Panc1 (cell line): ENCODE results near the gene PRPH. TPM values are rescaled to one million over a fixed set of nuclear protein-coding genes. Genes with fewer than 3 reads are reported as not detected.

ENCODE experiments used
- ATAC-seq: fragments of 200-7000 bp; cut with Tn5 transposase; 2 replicates; pipeline ENCODE4 v1.9.1; 2020; ENCODE audit warnings: mild to moderate bottlenecking, moderate library complexity
- BruUV-seq: library from RNA; stranded (reverse); fragments of 400-500 nt; replicated peaks from 2 replicates; lab custom pipeline; 2021; lab: Mats Ljungman, UMichigan
- CTCF ChIA-PET: fragments of 300-600 bp; sonication (Branson Sonifier 250); formaldehyde crosslinking; loops from one replicate; lab custom pipeline; 2022; ENCODE audit warnings: antibody characterized with exemption; lab: Charles Lee
- POLR2A ChIA-PET: fragments of 300-600 bp; sonication (Branson Sonifier 250); formaldehyde crosslinking; loops from one replicate; lab custom pipeline; 2022; ENCODE audit warnings: antibody characterized with exemption; lab: Charles Lee
- DNase-seq: peaks from one replicate; pipeline ENCODE4 v3.0.0-alpha.2; 2010; ENCODE audit warnings: low read depth, low spot score
- H3K27ac ChIP-seq: 2 replicates; pipeline ENCODE4 v1.5.1; 2011; ENCODE audit warnings: mild to moderate bottlenecking, low read length, inconsistent platforms
- H3K27me3 ChIP-seq: fragments of 200-500 bp; sonication (Bioruptor generic); 2 replicates; pipeline ENCODE4 v1.6.0; 2014; ENCODE audit warnings: low read length, inconsistent platforms; ENCODE audit not compliant: control insufficient read depth, insufficient read depth
- H3K36me3 ChIP-seq: fragments of 200-500 bp; sonication (Bioruptor generic); 2 replicates; pipeline ENCODE4 v1.5.1; 2014; ENCODE audit warnings: inconsistent platforms, mild to moderate bottlenecking, low read length, moderate library complexity; ENCODE audit not compliant: control insufficient read depth, insufficient read depth
- H3K4me1 ChIP-seq: 2 replicates; pipeline ENCODE4 v1.5.1; 2011; ENCODE audit warnings: inconsistent platforms, mild to moderate bottlenecking, low read length, moderate library complexity; ENCODE audit not compliant: control insufficient read depth, insufficient read depth
- H3K4me3 ChIP-seq, 2 experiments: 2 replicates each; pipeline ENCODE4 v1.5.1; 2011 to 2012; ENCODE audit warnings: low read depth in 2 of 2, low read length in 2 of 2, mild to moderate bottlenecking in 2 of 2, inconsistent platforms in 1 of 2, moderate library complexity in 1 of 2
- H3K9me3 ChIP-seq: fragments of 200-500 bp; sonication (Bioruptor generic); 2 replicates; pipeline ENCODE4 v1.5.1; 2014; ENCODE audit warnings: low read depth, mild to moderate bottlenecking, inconsistent platforms, low read length, moderate library complexity; ENCODE audit not compliant: control insufficient read depth, insufficient read depth
- CTCF ChIP-seq: fragments of 450-650 bp; IDR thresholded peaks from 2 replicates; pipeline ENCODE4 v1.5.1; 2017; ENCODE audit warnings: mild to moderate bottlenecking
- REST ChIP-seq, 2 experiments: IDR thresholded peaks; 2 replicates each; pipeline ENCODE4 v1.6.1; 2011 to 2012; ENCODE audit warnings: low read depth in 2 of 2, control low read depth in 1 of 2, low read length in 1 of 2, mild to moderate bottlenecking in 1 of 2, moderate library complexity in 1 of 2; ENCODE audit not compliant: insufficient read depth in 1 of 2
- TCF7L2 ChIP-seq: IDR thresholded peaks from 2 replicates; pipeline ENCODE4 v1.6.1; 2011; ENCODE audit warnings: mild to moderate bottlenecking, low read depth, low read length, inconsistent platforms
- in situ Hi-C: cut with HindIII; loops from 2 replicates; pipeline ENCODE4 v1.10.0; 2016; ENCODE audit warnings: low sequenced_read_pairs, low pct_unique_long_range_greater_than_20kb
- intact Hi-C: fragments of 100-400 bp; cut with micrococcal nuclease; formaldehyde crosslinking; loops from one replicate; pipeline ENCODE4 v1.10.0; 2022; ENCODE audit not compliant: unreplicated experiment
- total RNA-seq: library from RNA; stranded (reverse); gene quantifications from one replicate; pipeline ENCODE4 v1.2.1, GENCODE V29; 2021; ENCODE audit not compliant: unreplicated experiment

The PRPH gene
- total RNA-seq, 1 experiment from 2014 or later: 0.39 TPM

GRCh38 chr12:49347311-49348193, 52.6 kb downstream of the PRPH start:
- peak; percentile 84 for ATAC-seq
- BruUV-seq: no TSS peak
- peak overlapping the region; percentile 31 to 63 for H3K4me3 ChIP-seq
- H3K4me1 ChIP-seq: peaks cover 20% of the 10 kb centered on the region
- no peaks in the 10 kb centered on the region for H3K36me3 ChIP-seq
- in situ Hi-C loops: no loop called here
- no peaks in the 10 kb centered on the region; the same call in 1 of the 2 replicates for H3K27me3 ChIP-seq
- intact Hi-C loops: no loop called here
- H3K9me3 ChIP-seq: no peaks in the 10 kb centered on the region
- no peak for DNase-seq
- POLR2A ChIA-PET: interaction anchor here (0.6 kb wide), 1 partner anchor 18 kb away, joined by 3 read pairs; no protein-coding TSS in a partner anchor
- no peak overlapping the region for H3K27ac ChIP-seq
- CTCF ChIA-PET: interaction anchor here (0.5 to 2.1 kb wide), 22 partner anchors 9 to 390 kb away, joined by 3 to 20 read pairs (median 4); partner anchors contain the start of genes C1QL4 and TROAP
- peak; percentile 98 for TF ChIP-seq CTCF
- TF ChIP-seq REST (IDR thresholded peaks at IDR 0.05; ENCODE audit: insufficient read depth in 1 of 2, low read depth in 2 of 2, low read length in 1 of 2): no peak
- TF ChIP-seq TCF7L2: no peak

Other genes with a start within 250 kb of the PRPH start
- gene KMT2D, start 234.4 kb upstream of the PRPH start, total RNA-seq: 64.7 TPM
- gene RHEBL1, start 225.2 kb upstream of the PRPH start, total RNA-seq: 4.7 TPM
- 1.9 TPM for gene DHH, start 200.3 kb upstream of the PRPH start, total RNA-seq
- 34.4 TPM for gene LMBR1L, start 184.3 kb upstream of the PRPH start, total RNA-seq
- 1,275 TPM for gene TUBA1B, start 163.8 kb upstream of the PRPH start, total RNA-seq
- 133 TPM for gene TUBA1A, start 106.1 kb upstream of the PRPH start, total RNA-seq
- 524 TPM for gene TUBA1C, start 30.1 kb upstream of the PRPH start, total RNA-seq
- gene TROAP, start 28.1 kb downstream of the PRPH start, total RNA-seq: 50.0 TPM
- 2.1 TPM for gene C1QL4, start 42.0 kb downstream of the PRPH start, total RNA-seq
- 1.9 TPM for gene DNAJC22, start 51.7 kb downstream of the PRPH start, total RNA-seq
- gene SPATS2, start 72.3 kb downstream of the PRPH start, total RNA-seq: 56.3 TPM
- 0.64 TPM for gene KCNH3, start 243.9 kb downstream of the PRPH start, total RNA-seq